H1 (cell line): ENCODE measurements around the gene MYBPC2. TPM values are rescaled to one million over a fixed set of nuclear protein-coding genes. Genes with fewer than 3 reads are reported as not detected.

Experiments
- CEBPB ChIP-seq: IDR thresholded peaks from 2 replicates; pipeline ENCODE4 v1.6.1; 2012; ENCODE audit warnings: low read depth, low read length
- CHD7 ChIP-seq: fragments of 300-600 bp; sonication (generic); IDR thresholded peaks from 2 replicates; pipeline ENCODE4 v1.7.1; 2012; ENCODE audit warnings: low read length, moderate library complexity, mild to moderate bottlenecking, inconsistent platforms; ENCODE audit not compliant: insufficient replicate concordance
- CTCF ChIP-seq, 3 experiments: IDR thresholded peaks; 1 replicate in 2 of 3; 2 replicates in 1 of 3; pipeline versions ENCODE4 v1.5.1 to v1.6.1; 2011; ENCODE audit warnings: low read length in 3 of 3, mild to moderate bottlenecking in 3 of 3, inconsistent platforms in 2 of 3, low read depth in 1 of 3, moderate library complexity in 1 of 3; ENCODE audit not compliant: insufficient read depth in 1 of 3; ENCODE audit errors: control extremely low read depth in 1 of 3
- HDAC2 ChIP-seq, 2 experiments: fragments of 300-600 bp in 1 of 2; sonication (generic) in 1 of 2; IDR thresholded peaks; 2 replicates each; pipeline ENCODE4 v1.6.1; 2011 to 2012; ENCODE audit warnings: low read depth in 2 of 2, low read length in 2 of 2, mild to moderate bottlenecking in 2 of 2, moderate library complexity in 2 of 2, borderline replicate concordance in 1 of 2, inconsistent platforms in 1 of 2
- NRF1 ChIP-seq: IDR thresholded peaks from 2 replicates; pipeline ENCODE4 v1.6.1; 2011; ENCODE audit warnings: mild to moderate bottlenecking, low read depth, low read length, improper control_type of control experiment
- SP1 ChIP-seq: IDR thresholded peaks from 2 replicates; pipeline ENCODE4 v1.6.1; 2011; ENCODE audit warnings: low read depth, low read length
- TBP ChIP-seq: IDR thresholded peaks from 2 replicates; pipeline ENCODE4 v1.6.1; 2011; ENCODE audit warnings: low read depth, low read length, improper control_type of control experiment
- polyA plus RNA-seq, 7 experiments: library from polyadenylated mRNA; depleted of rRNA in 3 of 7; stranded (reverse) in 5 of 7; unstranded in 2 of 7; fragments of >200 nt in 5 of 7; fragments of 200-250 nt in 2 of 7; gene quantifications; 1 replicate in 5 of 7; 2 replicates in 1 of 7; 4 replicates in 1 of 7; pipeline versions ENCODE4 v1.2.1 to v1.2.3, GENCODE V29; 2011 to 2013; ENCODE audit warnings: missing spikeins in 2 of 7, mixed read lengths in 2 of 7
- total RNA-seq: library from RNA; stranded (reverse); fragmentation: NEBNext Ultra II Directional; extraction: Animal tissue kit (Norgen Biotek cat#: 25700); gene quantifications from 2 replicates; pipeline ENCODE4 v1.2.1, GENCODE V29; 2021

Gene MYBPC2
- total and polyA plus RNA-seq, 2 of the 8 experiments (the other 6 are each of a cell fraction or from before 2014, with no cell fraction given), result 1.8 to 3.1 TPM

GRCh38 chr19:50414864-50415660 is 17.6 kb upstream of the MYBPC2 start (continued):
- TF ChIP-seq TBP (0 out of 2 replicates have a peak, but pooled peaks have one; percentile 12), CEBPB (no peak), HDAC2 (IDR thresholded peaks at IDR 0.05; ENCODE audit: borderline replicate concordance in 1 of 2, low read depth in 2 of 2, low read length in 2 of 2) (no peak), SP1 (no peak), CHD7 (no peak), NRF1 (0 out of 2 replicates have a peak, but pooled peaks have one; percentile 17), CTCF (IDR thresholded peaks at IDR 0.05; ENCODE audit: control extremely low read depth in 1 of 3, insufficient read depth in 1 of 3, low read depth in 1 of 3, low read length in 3 of 3) (peak; percentile 94 to 99 (median 95))
